ENCODE data around the gene NRXN3. TPM values are rescaled to one million over a fixed set of nuclear protein-coding genes. Genes with fewer than 3 reads are reported as not detected.

Gene NRXN3
- total and polyA plus RNA-seq, 11 donors = 0.19 to 2.2 (median 1.1) TPM

- Histone ChIP-seq H3K36me3 (no peaks in the 10 kb centered on the region), H3K27ac (no peak overlapping the region), H3K27me3 (no peaks in the 10 kb centered on the region), H3K4me1 (no peaks in the 10 kb centered on the region), H3K4me3 (no peak overlapping the region), H3K9me3 (no peaks in the 10 kb centered on the region)
- ATAC-seq (no peak), DNase-seq (no peak)
- TF ChIP-seq, protein P1, sequence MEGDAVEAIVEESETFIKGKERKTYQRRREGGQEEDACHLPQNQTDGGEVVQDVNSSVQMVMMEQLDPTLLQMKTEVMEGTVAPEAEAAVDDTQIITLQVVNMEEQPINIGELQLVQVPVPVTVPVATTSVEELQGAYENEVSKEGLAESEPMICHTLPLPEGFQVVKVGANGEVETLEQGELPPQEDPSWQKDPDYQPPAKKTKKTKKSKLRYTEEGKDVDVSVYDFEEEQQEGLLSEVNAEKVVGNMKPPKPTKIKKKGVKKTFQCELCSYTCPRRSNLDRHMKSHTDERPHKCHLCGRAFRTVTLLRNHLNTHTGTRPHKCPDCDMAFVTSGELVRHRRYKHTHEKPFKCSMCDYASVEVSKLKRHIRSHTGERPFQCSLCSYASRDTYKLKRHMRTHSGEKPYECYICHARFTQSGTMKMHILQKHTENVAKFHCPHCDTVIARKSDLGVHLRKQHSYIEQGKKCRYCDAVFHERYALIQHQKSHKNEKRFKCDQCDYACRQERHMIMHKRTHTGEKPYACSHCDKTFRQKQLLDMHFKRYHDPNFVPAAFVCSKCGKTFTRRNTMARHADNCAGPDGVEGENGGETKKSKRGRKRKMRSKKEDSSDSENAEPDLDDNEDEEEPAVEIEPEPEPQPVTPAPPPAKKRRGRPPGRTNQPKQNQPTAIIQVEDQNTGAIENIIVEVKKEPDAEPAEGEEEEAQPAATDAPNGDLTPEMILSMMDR (IDR thresholded peaks at IDR 0.05) = no peak
- no peak for TF ChIP-seq POLR2A (IDR thresholded peaks at IDR 0.05)
- WGBS, 4 donors = 67 to 74% (median 71%) methylated on average over 11 of the region's 11 CpGs
- intact Hi-C loops (cut with DNase I) = no loop called here
Measured at GRCh38 chr14:79712302-79712950, 1542.3 kb downstream of the NRXN3 start.

DNA sequence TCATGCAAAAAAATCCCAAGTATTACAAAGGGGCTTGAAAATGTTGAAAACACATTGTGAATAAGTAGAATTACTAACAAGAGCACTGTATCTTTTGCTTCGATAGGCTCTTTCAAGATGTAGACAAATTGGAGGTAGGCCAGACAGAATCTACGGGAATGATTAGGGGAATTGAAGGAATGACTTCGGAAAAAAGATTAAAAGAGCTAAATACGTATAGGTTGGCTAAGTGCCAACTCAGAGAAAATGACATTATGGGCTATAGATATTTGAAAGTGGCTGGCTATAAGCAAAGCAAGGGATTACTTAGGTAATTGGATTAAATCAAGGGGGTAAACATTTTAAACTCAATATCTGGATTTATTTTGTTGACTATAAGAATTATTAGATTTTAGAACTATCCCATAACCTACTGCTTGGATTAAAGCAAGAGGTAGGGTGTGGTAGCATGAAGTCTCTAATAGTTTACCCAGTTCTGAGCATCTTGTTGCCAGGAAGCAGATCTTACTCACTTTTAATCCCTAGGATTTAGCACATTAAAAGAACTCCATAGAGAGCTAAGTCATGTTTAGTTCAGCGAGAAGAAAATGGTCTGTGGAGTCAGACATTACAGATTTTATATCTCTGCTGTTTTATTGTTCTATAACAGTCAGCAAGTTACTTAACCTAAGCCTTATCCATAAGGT, 1551.4 kb downstream of the NRXN3 start:
- WGBS, 4 donors = 54 to 69% (median 66%) methylated on average over 5 of the region's 5 CpGs
- TF ChIP-seq POLR2A (IDR thresholded peaks at IDR 0.05) = no peak
- TF ChIP-seq, protein P1 (IDR thresholded peaks at IDR 0.05) = no peak
- DNase-seq (no peak), ATAC-seq (no peak)
- H3K4me3 ChIP-seq = no peak overlapping the region
- no peaks in the 10 kb centered on the region for H3K27me3 ChIP-seq
- H3K4me1 ChIP-seq = no peaks in the 10 kb centered on the region
- H3K36me3 ChIP-seq = no peaks in the 10 kb centered on the region
- H3K27ac ChIP-seq = no peak overlapping the region
- intact Hi-C loops (cut with DNase I) = no loop called here
- no peaks in the 10 kb centered on the region for H3K9me3 ChIP-seq

DNA sequence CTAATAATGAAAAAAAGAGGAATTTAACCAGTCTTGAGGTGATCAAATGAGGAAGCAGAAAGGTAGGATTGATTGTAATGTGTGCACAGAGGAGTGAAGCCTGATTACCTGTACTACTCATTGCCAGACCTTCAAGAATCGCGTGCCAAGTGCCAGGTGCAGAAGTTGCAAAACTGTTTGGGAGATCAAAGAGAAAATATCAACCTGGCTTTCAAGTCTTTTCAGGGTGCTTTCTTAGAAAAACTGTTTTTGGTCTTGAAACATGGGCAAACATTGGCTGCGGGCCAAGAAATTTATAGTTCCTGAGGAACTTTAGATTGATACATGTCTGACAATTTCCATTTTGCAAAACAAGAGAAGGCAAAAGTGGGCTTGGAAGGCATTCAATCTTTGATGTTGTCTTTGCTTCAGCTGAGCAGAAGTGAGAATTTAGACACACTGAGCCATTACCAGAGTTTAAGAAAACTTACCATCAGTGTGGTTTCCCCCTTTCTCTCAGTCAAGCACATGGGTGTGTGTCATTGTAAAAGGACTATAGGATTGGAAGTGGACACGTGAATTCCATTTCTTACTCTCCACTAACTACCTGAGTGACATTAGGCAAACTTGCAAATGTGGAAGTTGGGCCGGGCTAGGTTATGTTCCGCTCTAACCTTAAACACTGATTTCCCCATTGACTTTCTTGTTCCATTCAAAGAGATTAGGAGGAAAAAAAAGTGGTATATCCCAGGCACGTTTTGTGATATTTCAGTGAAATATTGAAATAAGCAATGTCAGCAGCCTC, 1555.0 kb downstream of the NRXN3 start:
- H3K4me3 ChIP-seq = no peak overlapping the region
- WGBS, 4 donors = 75 to 91% (median 83%) methylated on average over 7 of the region's 7 CpGs
- no peak overlapping the region for H3K27ac ChIP-seq
- ATAC-seq (no peak), DNase-seq (no peak)
- H3K4me1 ChIP-seq = no peaks in the 10 kb centered on the region
- intact Hi-C loops (cut with DNase I) = no loop called here
- H3K27me3 ChIP-seq = no peaks in the 10 kb centered on the region
- TF ChIP-seq, protein P1 (IDR thresholded peaks at IDR 0.05) = no peak
- no peak for TF ChIP-seq POLR2A (IDR thresholded peaks at IDR 0.05)
- no peaks in the 10 kb centered on the region for H3K9me3 ChIP-seq
- H3K36me3 ChIP-seq = no peaks in the 10 kb centered on the region

DNA sequence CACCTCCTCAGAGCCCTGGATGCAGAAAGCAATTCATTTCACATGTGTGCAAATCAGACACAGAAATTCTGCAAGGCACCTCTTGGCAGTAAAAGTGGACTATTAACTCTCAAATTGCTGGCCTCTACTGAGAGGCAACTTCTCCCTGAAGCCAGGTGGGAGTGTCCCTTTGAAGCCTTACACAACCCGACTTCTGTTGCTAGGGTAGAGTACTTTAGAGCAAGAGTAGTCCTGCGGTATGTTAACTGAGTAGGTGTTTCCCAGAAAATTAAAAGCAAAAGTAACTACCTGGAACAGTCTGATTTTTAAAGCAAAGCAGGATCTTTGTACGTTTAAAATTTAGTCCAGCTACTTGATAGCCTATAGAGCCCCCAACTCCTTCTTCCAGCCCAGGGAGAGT, 1557.7 kb downstream of the NRXN3 start:
- no peak overlapping the region for H3K4me3 ChIP-seq
- no peak for TF ChIP-seq POLR2A (IDR thresholded peaks at IDR 0.05)
- TF ChIP-seq, protein P1 (IDR thresholded peaks at IDR 0.05) = no peak
- DNase-seq (no peak), ATAC-seq (no peak)
- H3K36me3 ChIP-seq = no peaks in the 10 kb centered on the region
- 70 to 78% (median 71%) methylated on average over 3 of the region's 3 CpGs for WGBS, 4 donors
- no peaks in the 10 kb centered on the region for H3K9me3 ChIP-seq
- H3K27me3 ChIP-seq = no peaks in the 10 kb centered on the region
- intact Hi-C loops (cut with DNase I) = no loop called here
- no peaks in the 10 kb centered on the region for H3K4me1 ChIP-seq
- H3K27ac ChIP-seq = no peak overlapping the region

All from heart left ventricle (tissue), 16 donors.